SK-N-SH (cell line): ENCODE data around the gene ZDHHC19. TPM values are rescaled to one million over a fixed set of nuclear protein-coding genes. Genes with fewer than 3 reads are reported as not detected.

ENCODE experiments used
- CTCF ChIA-PET: fragments of 300-600, 350-600 bp; formaldehyde crosslinking; extraction: SDS; loops from one replicate; lab custom pipeline; 2021; lab: Yijun Ruan, JAX
- POLR2A ChIA-PET: fragments of 350-600 bp; sonication (Branson Sonifier 250); formaldehyde crosslinking; extraction: SDS; loops from one replicate; lab custom pipeline; 2020; ENCODE audit warnings: antibody characterized with exemption, inconsistent platforms; lab: Yijun Ruan, JAX
- DNase-seq: peaks from one replicate; pipeline ENCODE4 v3.0.0; 2012
- H2AFZ ChIP-seq: fragments of 200-600 bp; sonication (generic); 2 replicates; pipeline ENCODE4 v1.8.1; 2016; ENCODE audit warnings: antibody characterized with exemption, mild to moderate bottlenecking, low read depth
- H3F3A ChIP-seq: fragments of 200-600 bp; sonication (generic); replicated peaks from 2 replicates; pipeline ENCODE3; 2016; ENCODE audit warnings: antibody characterized with exemption, mild to moderate bottlenecking; ENCODE audit not compliant: insufficient read depth
- H3K27ac ChIP-seq, 2 experiments: fragments of 200-500 bp in 1 of 2; fragments of 200-600 bp in 1 of 2; sonication (Bioruptor generic) in 1 of 2; sonication (generic), shearing (Covaris generic) in 1 of 2; 2 replicates each; pipeline versions ENCODE4 v1.5.1 to v1.6.1; 2014 to 2016; ENCODE audit warnings: low read depth in 2 of 2, inconsistent platforms in 1 of 2, low read length in 1 of 2, mild to moderate bottlenecking in 1 of 2, mixed read lengths in 1 of 2
- H3K27me3 ChIP-seq: fragments of 200-600 bp; sonication (generic), shearing (Covaris generic); 2 replicates; pipeline ENCODE4 v1.6.1; 2016; ENCODE audit warnings: mixed run types; ENCODE audit not compliant: insufficient read depth
- H3K36me3 ChIP-seq, 2 experiments: fragments of 200-500 bp in 1 of 2; fragments of 200-600 bp in 1 of 2; sonication (Bioruptor generic) in 1 of 2; sonication (generic) in 1 of 2; replicated peaks in 1 of 2; 2 replicates each; pipeline versions ENCODE3 to v1.5.1; 2014 to 2016; ENCODE audit warnings: low read length in 1 of 2, mild to moderate bottlenecking in 1 of 2; ENCODE audit not compliant: insufficient read depth in 2 of 2, control insufficient read depth in 1 of 2
- H3K4me1 ChIP-seq, 2 experiments: fragments of 200-500 bp in 1 of 2; fragments of 200-600 bp in 1 of 2; sonication (Bioruptor generic) in 1 of 2; sonication (generic), shearing (Covaris generic) in 1 of 2; 2 replicates each; pipeline versions ENCODE4 v1.5.1 to v1.6.1; 2014 to 2016; ENCODE audit warnings: low read depth in 1 of 2, low read length in 1 of 2, mixed run types in 1 of 2; ENCODE audit not compliant: insufficient read depth in 2 of 2, control insufficient read depth in 1 of 2
- H3K4me2 ChIP-seq: fragments of 200-600 bp; sonication (generic), shearing (Covaris generic); 2 replicates; pipeline ENCODE4 v1.6.1; 2017; ENCODE audit warnings: mixed run types
- H3K4me3 ChIP-seq, 2 experiments: fragments of 200-500 bp in 1 of 2; fragments of 200-600 bp in 1 of 2; sonication (Bioruptor generic) in 1 of 2; sonication (generic), shearing (Covaris generic) in 1 of 2; 2 replicates each; pipeline versions ENCODE4 v1.5.1 to v1.8.1; 2014 to 2016; ENCODE audit warnings: low read depth in 2 of 2, inconsistent platforms in 1 of 2, low read length in 1 of 2, mild to moderate bottlenecking in 1 of 2, mixed read lengths in 1 of 2, moderate library complexity in 1 of 2
- H3K79me2 ChIP-seq: fragments of 200-600 bp; sonication (generic); 2 replicates; pipeline ENCODE4 v1.8.1; 2017; ENCODE audit warnings: mild to moderate bottlenecking; ENCODE audit not compliant: insufficient read depth
- H3K9ac ChIP-seq: fragments of 200-600 bp; sonication (generic); 2 replicates; pipeline ENCODE4 v1.6.1; 2017; ENCODE audit warnings: mixed run types
- H3K9me2 ChIP-seq: fragments of 200-600 bp; sonication (generic); 2 replicates; pipeline ENCODE4 v1.6.1; 2017; ENCODE audit warnings: mixed run types
- H3K9me3 ChIP-seq: fragments of 200-600 bp; sonication (generic); 2 replicates; pipeline ENCODE4 v1.6.1; 2017; ENCODE audit warnings: mixed run types, mild to moderate bottlenecking, moderate library complexity
- H4K20me1 ChIP-seq: fragments of 200-600 bp; sonication (generic); 2 replicates; pipeline ENCODE4 v1.6.1; 2017; ENCODE audit warnings: mild to moderate bottlenecking, mixed run types; ENCODE audit not compliant: insufficient read depth
- CHD2 ChIP-seq: fragments of 150-350 bp; IDR thresholded peaks from 2 replicates; pipeline ENCODE4 v1.6.1; 2018; ENCODE audit warnings: low read length; ENCODE audit not compliant: partially characterized antibody
- EP300 ChIP-seq, 2 experiments: IDR thresholded peaks; 2 replicates each; pipeline versions ENCODE4 v1.4.0 to v1.6.1; 2012; ENCODE audit warnings: borderline replicate concordance in 1 of 2, low read depth in 1 of 2, low read length in 1 of 2
- FOSL2 ChIP-seq: IDR thresholded peaks from 2 replicates; pipeline ENCODE4 v1.4.0; 2012; ENCODE audit warnings: low read depth, mild to moderate bottlenecking, moderate library complexity, borderline replicate concordance
- GATA2 ChIP-seq: sonication (generic); formaldehyde crosslinking; IDR thresholded peaks from 2 replicates; pipeline ENCODE4 v1.5.0; 2020; ENCODE audit warnings: mild to moderate bottlenecking, missing genetic modification reagents
- MXI1 ChIP-seq: IDR thresholded peaks from 2 replicates; pipeline ENCODE4 v1.6.1; 2012; ENCODE audit warnings: mild to moderate bottlenecking, low read depth, low read length, improper control_type of control experiment
- NRF1 ChIP-seq: IDR thresholded peaks from 2 replicates; pipeline ENCODE4 v1.6.1; 2012; ENCODE audit warnings: low read depth, mild to moderate bottlenecking, low read length
- POLR2AphosphoS5 ChIP-seq: IDR thresholded peaks from 2 replicates; pipeline ENCODE4 v1.6.1; 2012; ENCODE audit warnings: low read depth, low read length
- RCOR1 ChIP-seq: fragments of 150-350 bp; IDR thresholded peaks from 2 replicates; pipeline ENCODE4 v1.6.1; 2017; ENCODE audit warnings: antibody characterized with exemption, low read length
- RFX5 ChIP-seq: IDR thresholded peaks from 2 replicates; pipeline ENCODE4 v1.6.1; 2012; ENCODE audit warnings: mild to moderate bottlenecking, improper control_type of control experiment, low read length
- RXRA ChIP-seq: IDR thresholded peaks from 2 replicates; pipeline ENCODE4 v1.4.0; 2012; ENCODE audit warnings: low read depth, mild to moderate bottlenecking, borderline replicate concordance
- SIN3A ChIP-seq: IDR thresholded peaks from 2 replicates; pipeline ENCODE4 v1.6.1; 2012; ENCODE audit warnings: low read depth, mild to moderate bottlenecking, low read length, moderate library complexity, borderline replicate concordance
- SMC3 ChIP-seq: IDR thresholded peaks from 2 replicates; pipeline ENCODE4 v1.6.1; 2012; ENCODE audit warnings: low read depth, low read length, improper control_type of control experiment
- TEAD4 ChIP-seq: IDR thresholded peaks from 2 replicates; pipeline ENCODE4 v1.4.0; 2012; ENCODE audit warnings: mild to moderate bottlenecking, borderline replicate concordance; ENCODE audit not compliant: insufficient read depth
- ZBTB33 ChIP-seq: IDR thresholded peaks from 2 replicates; pipeline ENCODE4 v1.4.0; 2012; ENCODE audit warnings: low read depth, borderline replicate concordance
- WGBS: methylation state at CpG from one replicate; pipeline ENCODE4 v1.1.6; 2017; ENCODE audit warnings: low lambda C conversion rate; 5-methylcytosine and 5-hydroxymethylcytosine counted together
- polyA plus RNA-seq, 3 experiments: library from polyadenylated mRNA; depleted of rRNA; stranded (reverse); fragments of >200 nt; gene quantifications; 2 replicates each; pipeline ENCODE4 v1.2.3, GENCODE V29; 2012
- TF ChIP-seq, protein P1 (sequence below): fragments of 150-350 bp; IDR thresholded peaks from 2 replicates; pipeline ENCODE4 v1.6.1; 2016; ENCODE audit warnings: mild to moderate bottlenecking, low read depth, low read length

ZDHHC19 gene
- polyA plus RNA-seq, 1 of the 3 experiments (the other 2 are of a cell fraction): not detected

GRCh38 chr3:196255776-196256175 lies 44.6 kb upstream of the ZDHHC19 start:
- Histone ChIP-seq H2AFZ (no peak overlapping the region), H4K20me1 (no peaks in the 10 kb centered on the region), H3K4me1 (no peaks in the 10 kb centered on the region), H3K9me2 (no peaks in the 10 kb centered on the region), H3K9ac (no peak overlapping the region), H3K27ac (no peak overlapping the region), H3K9me3 (no peaks in the 10 kb centered on the region), H3K4me2 (no peak overlapping the region), H3K27me3 (no peaks in the 10 kb centered on the region), H3K4me3 (no peak overlapping the region), H3K79me2 (peaks cover 33% of the 10 kb centered on the region), H3K36me3 (peaks cover 15 to 32% of the 10 kb centered on the region in 2 experiments), H3F3A (peaks cover 14% of the 10 kb centered on the region)
- CTCF ChIA-PET: interaction anchor here (0.9 to 1.5 kb wide), 6 partner anchors 15 to 430 kb away, joined by 3 to 6 read pairs (median 4); no protein-coding TSS in a partner anchor
- WGBS: 68% methylated on average over 1 of the region's 1 CpG
- TF ChIP-seq GATA2 (CRISPR knock-in tag) (no peak), RFX5 (no peak), FOSL2 (no peak), RCOR1 (no peak)
- POLR2A ChIA-PET: no interaction called here
- no peak for DNase-seq

- no peaks in the 10 kb centered on the region for H3K9me3 ChIP-seq
- H4K20me1 ChIP-seq: no peaks in the 10 kb centered on the region
- no peaks in the 10 kb centered on the region for H3K4me1 ChIP-seq
- no peak overlapping the region for H3K4me3 ChIP-seq
- no peak overlapping the region for H2AFZ ChIP-seq
- H3F3A ChIP-seq: peaks cover 14% of the 10 kb centered on the region
- 91% methylated on average over 5 of the region's 5 CpGs for WGBS
- H3K9ac ChIP-seq: no peak overlapping the region
- H3K36me3 ChIP-seq: peaks cover 15 to 26% of the 10 kb centered on the region in 2 experiments
- no peak overlapping the region for H3K27ac ChIP-seq
- H3K27me3 ChIP-seq: no peaks in the 10 kb centered on the region
- ChIA-PET CTCF (interaction anchor here (0.9 to 2.2 kb wide), 12 partner anchors 13 to 431 kb away, joined by 3 to 10 read pairs (median 5); no protein-coding TSS in a partner anchor), POLR2A (no interaction called here)
- TF ChIP-seq CHD2: no peak
- TF ChIP-seq MXI1: no peak
- TF ChIP-seq RXRA: no peak
- TF ChIP-seq RFX5: no peak
- no peak for TF ChIP-seq POLR2AphosphoS5
- H3K79me2 ChIP-seq: peaks cover 24% of the 10 kb centered on the region
- H3K9me2 ChIP-seq: no peaks in the 10 kb centered on the region
- DNase-seq: no peak
- no peak overlapping the region for H3K4me2 ChIP-seq
These were observed 43.4 kb upstream of the ZDHHC19 start for GRCh38 chr3:196254376-196255283.

- Histone ChIP-seq H3K9me3 (no peaks in the 10 kb centered on the region), H3K36me3 (peaks cover 20 to 23% of the 10 kb centered on the region in 2 experiments), H3K9ac (no peak overlapping the region), H2AFZ (no peak overlapping the region), H3K4me2 (no peak overlapping the region), H3K4me1 (no peaks in the 10 kb centered on the region), H3K27me3 (no peaks in the 10 kb centered on the region), H3K9me2 (no peaks in the 10 kb centered on the region), H3K79me2 (peaks cover 7% of the 10 kb centered on the region; the same call in 1 of the 2 replicates), H3K4me3 (no peak overlapping the region), H3F3A (peaks cover 12% of the 10 kb centered on the region), H4K20me1 (no peaks in the 10 kb centered on the region), H3K27ac (no peak overlapping the region)
- ChIA-PET POLR2A (no interaction called here), CTCF (interaction anchor here (1.0 kb wide), 1 partner anchor 277 kb away, joined by 3 read pairs; no protein-coding TSS in a partner anchor)
- 98% methylated on average over 16 of the region's 16 CpGs for WGBS
- DNase-seq: no peak
- TF ChIP-seq MXI1 (no peak), SIN3A (no peak), FOSL2 (no peak), EP300 (IDR thresholded peaks at IDR 0.05; ENCODE audit: borderline replicate concordance in 1 of 2, low read depth in 1 of 2, low read length in 1 of 2) (no peak), RCOR1 (no peak), SMC3 (no peak), NRF1 (no peak), TEAD4 (no peak), ZBTB33 (no peak)
- TF ChIP-seq, protein P1, sequence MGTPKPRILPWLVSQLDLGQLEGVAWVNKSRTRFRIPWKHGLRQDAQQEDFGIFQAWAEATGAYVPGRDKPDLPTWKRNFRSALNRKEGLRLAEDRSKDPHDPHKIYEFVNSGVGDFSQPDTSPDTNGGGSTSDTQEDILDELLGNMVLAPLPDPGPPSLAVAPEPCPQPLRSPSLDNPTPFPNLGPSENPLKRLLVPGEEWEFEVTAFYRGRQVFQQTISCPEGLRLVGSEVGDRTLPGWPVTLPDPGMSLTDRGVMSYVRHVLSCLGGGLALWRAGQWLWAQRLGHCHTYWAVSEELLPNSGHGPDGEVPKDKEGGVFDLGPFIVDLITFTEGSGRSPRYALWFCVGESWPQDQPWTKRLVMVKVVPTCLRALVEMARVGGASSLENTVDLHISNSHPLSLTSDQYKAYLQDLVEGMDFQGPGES: no peak
These were observed 40.7 kb upstream of the ZDHHC19 start for GRCh38 chr3:196251918-196252317.
